Hepatocyte (in vitro differentiated cells): ENCODE data around the gene TBCD. TPM values are rescaled to one million over a fixed set of nuclear protein-coding genes. Genes with fewer than 3 reads are reported as not detected.

Experiments used
- DNase-seq: peaks from one replicate; pipeline ENCODE4 v3.0.0-alpha.2; 2016; ENCODE audit warnings: low spot score
- H2AFZ ChIP-seq: fragments of 200-600 bp; sonication (generic); 2 replicates; pipeline ENCODE4 v1.6.0; 2016; ENCODE audit warnings: antibody characterized with exemption, mild to moderate bottlenecking
- H3K27ac ChIP-seq: fragments of 200-600 bp; sonication (generic); 2 replicates; pipeline ENCODE4 v1.5.1; 2016; ENCODE audit warnings: mild to moderate bottlenecking
- H3K27me3 ChIP-seq: fragments of 200-600 bp; sonication (generic); 2 replicates; pipeline ENCODE4 v1.6.1; 2016
- H3K36me3 ChIP-seq: fragments of 200-600 bp; sonication (generic); replicated peaks from 2 replicates; pipeline ENCODE4 v1.5.1; 2016; ENCODE audit warnings: low read depth; ENCODE audit not compliant: insufficient read depth
- H3K4me1 ChIP-seq: fragments of 200-600 bp; sonication (generic); 2 replicates; pipeline ENCODE4 v1.5.1; 2016; ENCODE audit warnings: mild to moderate bottlenecking, moderate library complexity; ENCODE audit not compliant: insufficient read depth
- H3K4me2 ChIP-seq: fragments of 200-600 bp; sonication (generic); 2 replicates; pipeline ENCODE4 v1.6.0; 2016
- H3K4me3 ChIP-seq: fragments of 200-600 bp; sonication (generic); 2 replicates; pipeline ENCODE4 v1.5.1; 2016; ENCODE audit warnings: mild to moderate bottlenecking
- H3K79me2 ChIP-seq: fragments of 200-600 bp; sonication (generic); 2 replicates; pipeline ENCODE4 v1.6.0; 2017; ENCODE audit warnings: mild to moderate bottlenecking
- H3K9me2 ChIP-seq: fragments of 200-600 bp; sonication (generic); replicated peaks from 2 replicates; pipeline ENCODE4 v1.6.0; 2017; ENCODE audit warnings: mild to moderate bottlenecking; ENCODE audit not compliant: insufficient read depth
- H3K9me3 ChIP-seq: fragments of 200-600 bp; sonication (generic); 2 replicates; pipeline ENCODE4 v1.5.1; 2016; ENCODE audit warnings: low read depth, mild to moderate bottlenecking
- H4K20me1 ChIP-seq: fragments of 200-600 bp; sonication (generic); 2 replicates; pipeline ENCODE4 v1.6.0; 2016; ENCODE audit warnings: mild to moderate bottlenecking; ENCODE audit not compliant: insufficient read depth, poor library complexity, severe bottlenecking
- CTCF ChIP-seq: fragments of 200-600 bp; sonication (generic); IDR thresholded peaks from 2 replicates; pipeline ENCODE4 v1.5.1; 2016; ENCODE audit warnings: antibody characterized with exemption, mild to moderate bottlenecking; ENCODE audit not compliant: poor library complexity
- EZH2 ChIP-seq: fragments of 200-600 bp; sonication (generic); IDR thresholded peaks from 2 replicates; pipeline ENCODE4 v1.6.1; 2016; ENCODE audit warnings: antibody characterized with exemption, mild to moderate bottlenecking, borderline replicate concordance
- EZH2phosphoT487 ChIP-seq: fragments of 200-600 bp; sonication (generic); IDR thresholded peaks from one replicate; pipeline ENCODE4 v1.6.1; 2018; ENCODE audit warnings: antibody characterized with exemption, mild to moderate bottlenecking, low read depth, moderate library complexity; ENCODE audit not compliant: unreplicated experiment, severe bottlenecking
- WGBS: methylation state at CpG from one replicate; pipeline ENCODE4 v1.1.6; 2016; ENCODE audit warnings: low lambda C conversion rate; ENCODE audit errors: missing lambda C conversion rate; 5-methylcytosine and 5-hydroxymethylcytosine counted together
- polyA plus RNA-seq: library from polyadenylated mRNA; unstranded; fragments of >200 nt; fragmentation: Nextera tagmentation; extraction: Ambion mirVana; gene quantifications from 2 replicates; pipeline ENCODE4 v1.2.1, GENCODE V29; 2016
- total RNA-seq: library from RNA; depleted of rRNA; stranded (reverse); fragments of >200 nt; gene quantifications from 2 replicates; pipeline ENCODE4 v1.2.3, GENCODE V29; 2014

The TBCD gene
- total and polyA plus RNA-seq, 2 experiments from 2014 or later: 24.5 to 41.5 TPM

DNA sequence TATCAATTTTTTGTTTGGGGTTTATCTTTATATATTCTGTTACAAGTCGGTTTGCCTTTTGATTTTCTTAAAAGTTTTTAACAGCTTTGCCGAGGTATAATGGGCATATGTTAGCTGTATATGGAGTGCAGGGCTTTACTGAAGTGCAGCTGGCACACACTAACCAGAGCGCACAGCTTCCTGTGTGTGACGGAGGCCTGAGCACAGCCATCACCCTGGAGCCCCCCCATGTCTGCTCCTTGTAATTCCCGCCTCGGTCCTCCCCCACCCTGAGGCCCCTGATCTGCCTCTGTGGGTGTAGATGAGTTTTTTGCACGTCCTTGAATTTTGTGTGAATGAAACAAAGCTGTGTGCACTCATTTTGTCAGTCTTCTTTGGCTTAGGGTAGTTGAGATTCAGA is 148.1 kb downstream of the TBCD start:
- H3K4me3 ChIP-seq: no peak overlapping the region

DNA sequence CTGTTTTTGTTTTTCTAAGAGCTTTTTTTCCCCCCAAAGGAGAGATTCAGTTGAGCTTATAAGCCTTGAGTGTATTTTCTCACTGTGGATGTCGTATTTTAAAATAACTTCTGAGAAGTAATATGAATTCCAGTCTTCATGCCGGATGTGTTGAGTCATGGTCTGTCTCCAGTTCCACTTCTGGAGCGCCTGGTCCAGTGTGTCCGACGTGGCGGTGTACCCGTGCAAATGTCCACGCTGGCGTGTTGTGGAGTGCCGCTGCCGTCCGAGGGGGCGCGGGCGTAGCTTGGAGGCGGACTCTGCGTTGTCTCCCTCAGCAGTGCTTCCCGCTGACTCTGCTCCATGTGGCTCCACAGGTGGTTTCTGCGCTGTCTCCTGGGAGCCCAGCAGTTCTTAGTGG is 148.9 kb downstream of the TBCD start:
- 91% methylated on average over 19 of the region's 19 CpGs for WGBS
- no peak for DNase-seq
- H3K4me2 ChIP-seq: no peak overlapping the region
- H3K9me2 ChIP-seq: no peaks in the 10 kb centered on the region
- peak overlapping the region; percentile 22 for H3K27ac ChIP-seq
- H3K4me3 ChIP-seq: no peak overlapping the region
- H3K9me3 ChIP-seq: no peaks in the 10 kb centered on the region
- no peaks in the 10 kb centered on the region for H4K20me1 ChIP-seq
- H2AFZ ChIP-seq: no peak overlapping the region
- no peaks in the 10 kb centered on the region for H3K27me3 ChIP-seq
- no peaks in the 10 kb centered on the region for H3K36me3 ChIP-seq
- H3K4me1 ChIP-seq: no peaks in the 10 kb centered on the region
- TF ChIP-seq EZH2phosphoT487: no peak
- no peak for TF ChIP-seq CTCF
- TF ChIP-seq EZH2: no peak
- no peaks in the 10 kb centered on the region for H3K79me2 ChIP-seq

More for the DNA sequence above, 148.1 kb downstream of the TBCD start:
- no peaks in the 10 kb centered on the region for H3K27me3 ChIP-seq
- no peak for TF ChIP-seq EZH2phosphoT487
- TF ChIP-seq EZH2: no peak
- TF ChIP-seq CTCF: no peak
- WGBS: 75% methylated on average over 7 of the region's 7 CpGs
- no peak overlapping the region for H2AFZ ChIP-seq
- no peaks in the 10 kb centered on the region for H3K79me2 ChIP-seq
- no peaks in the 10 kb centered on the region for H3K9me3 ChIP-seq
- no peak for DNase-seq
- H3K4me1 ChIP-seq: no peaks in the 10 kb centered on the region
- H3K36me3 ChIP-seq: no peaks in the 10 kb centered on the region
- H3K9me2 ChIP-seq: no peaks in the 10 kb centered on the region
- H3K4me2 ChIP-seq: no peak overlapping the region
- no peaks in the 10 kb centered on the region for H4K20me1 ChIP-seq
- H3K27ac ChIP-seq: peak overlapping the region; percentile 22

DNA sequence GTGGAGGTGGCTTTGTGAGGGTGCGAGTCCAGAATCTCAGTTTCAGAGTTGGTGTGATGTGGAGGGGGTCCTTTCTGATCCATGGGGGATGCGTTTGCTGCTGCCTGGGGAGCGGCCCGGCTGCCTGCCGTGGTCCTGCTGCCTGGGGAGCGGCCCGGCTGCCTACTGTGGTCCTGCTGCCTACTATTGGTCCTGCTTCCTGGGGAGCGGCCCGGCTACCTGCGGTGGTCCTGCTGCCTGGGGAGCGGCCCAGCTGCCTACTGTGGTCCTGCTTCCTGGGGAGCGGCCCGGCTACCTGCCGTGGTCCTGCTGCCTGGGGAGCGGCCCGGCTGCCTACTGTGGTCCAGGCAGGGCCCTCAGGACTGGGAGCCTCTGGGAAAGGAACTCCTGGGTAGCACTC is 149.5 kb downstream of the TBCD start:
- Histone ChIP-seq H3K36me3 (no peaks in the 10 kb centered on the region), H4K20me1 (no peaks in the 10 kb centered on the region), H3K79me2 (no peaks in the 10 kb centered on the region), H3K9me2 (no peaks in the 10 kb centered on the region), H3K4me2 (no peak overlapping the region), H3K27me3 (no peaks in the 10 kb centered on the region), H3K27ac (no peak overlapping the region), H3K9me3 (no peaks in the 10 kb centered on the region), H2AFZ (no peak overlapping the region), H3K4me1 (no peaks in the 10 kb centered on the region), H3K4me3 (no peak overlapping the region)
- no peak for DNase-seq
- TF ChIP-seq EZH2phosphoT487 (no peak), CTCF (no peak), EZH2 (no peak)
- 97% methylated on average over 9 of the region's 16 CpGs for WGBS

DNA sequence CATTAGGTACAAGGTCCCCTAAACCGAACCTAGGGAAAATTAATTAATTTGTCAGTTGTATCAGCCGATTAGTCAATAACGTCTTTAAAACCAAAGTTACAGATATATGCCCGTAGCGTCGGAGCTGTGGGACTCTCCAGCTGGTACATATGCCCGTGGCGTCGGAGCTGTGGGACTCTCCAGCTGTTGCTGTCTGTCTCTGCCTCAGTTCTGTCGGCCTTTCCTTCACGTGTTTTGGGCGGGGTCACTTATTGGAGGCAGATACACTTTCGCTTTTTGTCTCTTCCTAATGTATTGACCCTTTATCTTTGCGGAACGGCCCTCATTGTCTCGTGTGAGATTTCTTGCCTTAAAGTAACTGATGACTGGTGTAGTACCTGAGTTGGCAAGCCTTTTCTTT is 150.0 kb downstream of the TBCD start:
- 85% methylated on average over 16 of the region's 16 CpGs for WGBS
- H2AFZ ChIP-seq: no peak overlapping the region
- no peaks in the 10 kb centered on the region for H3K9me2 ChIP-seq
- H3K27me3 ChIP-seq: no peaks in the 10 kb centered on the region
- no peaks in the 10 kb centered on the region for H3K9me3 ChIP-seq
- no peaks in the 10 kb centered on the region for H3K36me3 ChIP-seq
- no peak overlapping the region for H3K4me3 ChIP-seq
- DNase-seq: no peak
- no peaks in the 10 kb centered on the region for H3K79me2 ChIP-seq
- H4K20me1 ChIP-seq: no peaks in the 10 kb centered on the region
- no peak overlapping the region for H3K4me2 ChIP-seq
- H3K27ac ChIP-seq: no peak overlapping the region
- H3K4me1 ChIP-seq: no peaks in the 10 kb centered on the region
- TF ChIP-seq EZH2phosphoT487 (no peak), EZH2 (no peak), CTCF (no peak)
